22Rv1 (cell line): ENCODE results near the gene VSTM4.

ENCODE experiments used
- CTCF ChIP-seq: fragments of 450-650 bp; IDR thresholded peaks from 2 replicates; pipeline ENCODE4 v1.5.1; 2017; ENCODE audit warnings: mild to moderate bottlenecking
- ZFX ChIP-seq: fragments of 450-650 bp; IDR thresholded peaks from 2 replicates; pipeline ENCODE4 v1.6.1; 2017; ENCODE audit warnings: antibody characterized with exemption, borderline replicate concordance

GRCh38 chr10:49044293-49045193 is 70.8 kb downstream of the VSTM4 start:
- TF ChIP-seq CTCF = no peak
- no peak for TF ChIP-seq ZFX
